ENCODE measurements around the gene DCST1. TPM values are rescaled to one million over a fixed set of nuclear protein-coding genes. Genes with fewer than 3 reads are reported as not detected.
A peak's percentile ranks its signal among the peaks of the same experiment; 100 is the strongest.

DCST1 gene
- polyA plus RNA-seq, 1 experiment: not detected

GRCh38 chr1:155051342-155051776 is 17.7 kb downstream of the DCST1 start:
- DNase-seq (ENCODE audit: low read depth, low spot score): no peak
- CTCF ChIA-PET: interaction anchor here (0.9 to 3.7 kb wide), 14 partner anchors 9 to 95 kb away, joined by 3 to 19 read pairs (median 4); partner anchors contain the start of genes EFNA3, EFNA4, PBXIP1 and SHC1
- POLR2A ChIA-PET: interaction anchor here (1.1 to 1.4 kb wide), 2 partner anchors 80 to 115 kb away, joined by 4 to 5 read pairs; partner anchors contain the start of genes PMVK and SHC1
- Histone ChIP-seq H3K27ac (ENCODE audit: low read depth, low read length) (no peak overlapping the region), H3K9me3 (ENCODE audit: control insufficient read depth, insufficient read depth, low read length) (no peaks in the 10 kb centered on the region; the same call in 1 of the 2 replicates), H3K4me3 (ENCODE audit: low read depth, low read length) (peak overlapping the region; percentile 73), H3K27me3 (ENCODE audit: control insufficient read depth, insufficient read depth, low read length) (no peaks in the 10 kb centered on the region)
- TF ChIP-seq CTCF (IDR thresholded peaks at IDR 0.05; ENCODE audit: low read depth, low read length): no peak

GRCh38 chr1:155051777-155052398 is 18.3 kb downstream of the DCST1 start:
- H3K9me3 ChIP-seq (ENCODE audit: control insufficient read depth, insufficient read depth, low read length): no peaks in the 10 kb centered on the region; the same call in 1 of the 2 replicates
- DNase-seq (ENCODE audit: low read depth, low spot score): no peak
- no peak for TF ChIP-seq CTCF (IDR thresholded peaks at IDR 0.05; ENCODE audit: low read depth, low read length)
- H3K27me3 ChIP-seq (ENCODE audit: control insufficient read depth, insufficient read depth, low read length): no peaks in the 10 kb centered on the region
- POLR2A ChIA-PET: interaction anchor here (1.1 kb wide), 1 partner anchor 80 kb away, joined by 5 read pairs; the partner anchor contains the start of gene SHC1
- H3K4me3 ChIP-seq (ENCODE audit: low read depth, low read length): peak overlapping the region; percentile 73
- CTCF ChIA-PET: interaction anchor here (0.6 to 4.9 kb wide), 6 partner anchors 9 to 38 kb away, joined by 3 to 19 read pairs (median 8); partner anchors contain the start of gene EFNA3
- H3K27ac ChIP-seq (ENCODE audit: low read depth, low read length): no peak overlapping the region

- TF ChIP-seq CTCF (IDR thresholded peaks at IDR 0.05; ENCODE audit: low read depth, low read length): peak; percentile 41
- no peak for DNase-seq (ENCODE audit: low read depth, low spot score)
- Histone ChIP-seq H3K9me3 (ENCODE audit: control insufficient read depth, insufficient read depth, low read length) (no peaks in the 10 kb centered on the region; the same call in 1 of the 2 replicates), H3K4me3 (ENCODE audit: low read depth, low read length) (peak overlapping the region; percentile 73), H3K27ac (ENCODE audit: low read depth, low read length) (no peak overlapping the region), H3K27me3 (ENCODE audit: control insufficient read depth, insufficient read depth, low read length) (no peaks in the 10 kb centered on the region)
- CTCF ChIA-PET: interaction anchor here (0.6 to 4.9 kb wide), 5 partner anchors 8 to 38 kb away, joined by 3 to 19 read pairs (median 11); no protein-coding TSS in a partner anchor
- POLR2A ChIA-PET: no interaction called here
Observed at GRCh38 chr1:155052439-155053395, 19.1 kb downstream of the DCST1 start.

GRCh38 chr1:155053531-155054105 is 20.0 kb downstream of the DCST1 start:
- H3K4me3 ChIP-seq (ENCODE audit: low read depth, low read length): no peak overlapping the region
- POLR2A ChIA-PET: no interaction called here

More at GRCh38 chr1:155053531-155054105, 20.0 kb downstream of the DCST1 start:
- Histone ChIP-seq H3K27ac (ENCODE audit: low read depth, low read length) (no peak overlapping the region), H3K27me3 (ENCODE audit: control insufficient read depth, insufficient read depth, low read length) (no peaks in the 10 kb centered on the region), H3K9me3 (ENCODE audit: control insufficient read depth, insufficient read depth, low read length) (no peaks in the 10 kb centered on the region; the same call in 1 of the 2 replicates)
- DNase-seq (ENCODE audit: low read depth, low spot score): no peak
- TF ChIP-seq CTCF (IDR thresholded peaks at IDR 0.05; ENCODE audit: low read depth, low read length): no peak
- CTCF ChIA-PET: interaction anchor here (1.0 to 4.9 kb wide), 6 partner anchors 7 to 506 kb away, joined by 3 to 19 read pairs (median 8); partner anchors contain the start of gene PBXIP1
